WTC11 (cell line): ENCODE data around the gene IL23R.

Source experiments
- ATF1 ChIP-seq: sonication (generic); formaldehyde crosslinking; IDR thresholded peaks from 2 replicates; pipeline ENCODE4 v1.8.1; 2023; ENCODE audit warnings: mild to moderate bottlenecking, moderate library complexity, missing genetic modification reagents
- ATF3 ChIP-seq: sonication (generic); formaldehyde crosslinking; conservative IDR thresholded peaks from 2 replicates; pipeline ENCODE4 v1.8.1; 2022; ENCODE audit warnings: mild to moderate bottlenecking, missing genetic modification reagents
- CREM ChIP-seq: sonication (generic); formaldehyde crosslinking; IDR thresholded peaks from 2 replicates; pipeline ENCODE4 v1.8.1; 2022; ENCODE audit warnings: mild to moderate bottlenecking, missing genetic modification reagents, moderate library complexity
- CTCF ChIP-seq: fragments of 200-600 bp; IDR thresholded peaks from 2 replicates; pipeline ENCODE4 v1.8.0; 2022; ENCODE audit warnings: antibody characterized with exemption
- E2F1 ChIP-seq: sonication (generic); formaldehyde crosslinking; IDR thresholded peaks from 2 replicates; pipeline ENCODE4 v1.8.0; 2022; ENCODE audit warnings: mild to moderate bottlenecking, missing genetic modification reagents
- ETV6 ChIP-seq: sonication (generic); formaldehyde crosslinking; IDR thresholded peaks from 2 replicates; pipeline ENCODE4 v1.8.1; 2022; ENCODE audit warnings: mild to moderate bottlenecking, missing genetic modification reagents
- FOXK1 ChIP-seq: sonication (generic); formaldehyde crosslinking; IDR thresholded peaks from 2 replicates; pipeline ENCODE4 v1.8.0; 2022; ENCODE audit warnings: mild to moderate bottlenecking, moderate library complexity, missing genetic modification reagents
- HMGXB4 ChIP-seq: sonication (generic); formaldehyde crosslinking; IDR thresholded peaks from 2 replicates; pipeline ENCODE4 v1.8.1; 2023; ENCODE audit warnings: mild to moderate bottlenecking, moderate library complexity, missing genetic modification reagents
- JUN ChIP-seq: sonication (generic); formaldehyde crosslinking; IDR thresholded peaks from 2 replicates; pipeline ENCODE4 v1.8.0; 2023; ENCODE audit warnings: mild to moderate bottlenecking, missing genetic modification reagents
- PRRX2 ChIP-seq: fragments of 250-450 bp; sonication (Bioruptor Pico); IDR thresholded peaks from 2 replicates; pipeline ENCODE4 v1.8.0; 2021; ENCODE audit warnings: mild to moderate bottlenecking
- RELA ChIP-seq: sonication (generic); formaldehyde crosslinking; IDR thresholded peaks from 2 replicates; pipeline ENCODE4 v1.8.1; 2022; ENCODE audit warnings: missing genetic modification reagents, mild to moderate bottlenecking, borderline replicate concordance
- TEAD4 ChIP-seq: sonication (generic); formaldehyde crosslinking; IDR thresholded peaks from 2 replicates; pipeline ENCODE4 v1.8.0; 2022; ENCODE audit warnings: mild to moderate bottlenecking, missing genetic modification reagents
- USF2 ChIP-seq: sonication (generic); formaldehyde crosslinking; IDR thresholded peaks from 2 replicates; pipeline ENCODE4 v1.8.1; 2023; ENCODE audit warnings: mild to moderate bottlenecking, missing genetic modification reagents, moderate library complexity
- ZMAT4 ChIP-seq: fragments of 250-450 bp; sonication (Bioruptor Pico); IDR thresholded peaks from 2 replicates; pipeline ENCODE4 v1.9.0; 2021; ENCODE audit warnings: mild to moderate bottlenecking

GRCh38 chr1:67262735-67263134 lies 96.5 kb downstream of the IL23R start:
- TF ChIP-seq FOXK1 (CRISPR knock-in tag): no peak
- TF ChIP-seq ZMAT4 (CRISPR knock-in tag): no peak
- no peak for TF ChIP-seq CTCF
- TF ChIP-seq PRRX2 (CRISPR knock-in tag): no peak
- no peak for TF ChIP-seq ETV6 (CRISPR knock-in tag)
- no peak for TF ChIP-seq TEAD4 (CRISPR knock-in tag)
- no peak for TF ChIP-seq RELA
- TF ChIP-seq E2F1 (CRISPR knock-in tag): no peak
- no peak for TF ChIP-seq USF2
- TF ChIP-seq CREM (CRISPR knock-in tag): no peak
- no peak for TF ChIP-seq HMGXB4
- TF ChIP-seq JUN (CRISPR knock-in tag): no peak
- no peak for TF ChIP-seq ATF1
- no peak for TF ChIP-seq ATF3 (CRISPR knock-in tag)
